ENCODE measurements around the gene PFN4. TPM values are rescaled to one million over a fixed set of nuclear protein-coding genes. Genes with fewer than 3 reads are reported as not detected.

Gene PFN4
- total RNA-seq, 1 donor from 2014 or later, result 1.1 TPM

GRCh38 chr2:24080701-24081100 lies 42.4 kb downstream of the PFN4 start:
- peak; percentile 89 for DNase-seq (ENCODE audit: low read depth)

GRCh38 chr2:24077879-24078278 lies 45.3 kb downstream of the PFN4 start:
- no peak for DNase-seq (ENCODE audit: low read depth)

GRCh38 chr2:24077535-24077877 lies 45.6 kb downstream of the PFN4 start:
- no peak for DNase-seq (ENCODE audit: low read depth)

GRCh38 chr2:24076849-24077534 lies 46.1 kb downstream of the PFN4 start:
- DNase-seq (ENCODE audit: low read depth), result no peak

- DNase-seq (ENCODE audit: low read depth), result peak; percentile 99
Observed at GRCh38 chr2:24075915-24076848, 47.0 kb downstream of the PFN4 start, which contains the start of gene SF3B6. Gene SF3B6 (minus strand): TSS chr2:24076326. CDS start chr2:24076229, 97 bp downstream.

- no peak for DNase-seq (ENCODE audit: low read depth)
Observed at GRCh38 chr2:24075259-24075658, 47.9 kb downstream of the PFN4 start.

- DNase-seq (ENCODE audit: low read depth), result no peak
Observed at GRCh38 chr2:24073816-24074215, 49.3 kb downstream of the PFN4 start.

GRCh38 chr2:24072259-24072658 lies 50.9 kb downstream of the PFN4 start:
- no peak for DNase-seq (ENCODE audit: low read depth)

GRCh38 chr2:24065341-24065740 lies 57.8 kb downstream of the PFN4 start:
- no peak for DNase-seq (ENCODE audit: low read depth)

Other genes starting within 250 kb of the PFN4 start
- gene ATAD2B, start 196.2 kb downstream of the PFN4 start, total RNA-seq, result 22.9 and 36.1 TPM in 2 replicates
- gene UBXN2A, start 182.9 kb downstream of the PFN4 start, total RNA-seq, result 13.0 and 15.6 TPM in 2 replicates
- 0.16 TPM in 1 of 2 replicates, not detected in the other for gene MFSD2B, start 113.2 kb downstream of the PFN4 start, total RNA-seq
- 11.3 and 11.9 TPM in 2 replicates for gene WDCP, start 75.9 kb downstream of the PFN4 start, total RNA-seq
- 2.0 and 2.4 TPM in 2 replicates for gene FKBP1B, start 73.6 kb downstream of the PFN4 start, total RNA-seq
- gene SF3B6, start 47.0 kb downstream of the PFN4 start, total RNA-seq, result 89.0 and 92.9 TPM in 2 replicates
- 61.8 and 66.8 TPM in 2 replicates for gene TP53I3, start 38.5 kb downstream of the PFN4 start, total RNA-seq
- 5.9 and 6.2 TPM in 2 replicates for gene FAM228B, start 135 bp upstream of the PFN4 start, total RNA-seq
- not detected in 2 replicates for gene FAM228A, start 51.7 kb upstream of the PFN4 start, total RNA-seq
- 27.4 and 28.2 TPM in 2 replicates for gene ITSN2, start 237.2 kb upstream of the PFN4 start, total RNA-seq